GM19468 (cell line): ENCODE measurements around the gene MRPL2.
A peak's percentile ranks its signal among the peaks of the same experiment; 100 is the strongest.
"Not testable (repeated sequence)": the region's sequence is repeated elsewhere in the genome, so short reads cannot be mapped to it uniquely, and the experiment has no call there.

Experiments
- ATAC-seq: cut with Tn5 transposase; IDR thresholded peaks from one replicate; pipeline ENCODE4 v1.9.1; 2021; ENCODE audit warnings: mild to moderate bottlenecking, moderate library complexity, moderate number of reproducible peaks; ENCODE audit not compliant: unreplicated experiment; ENCODE audit errors: extremely low read depth

MRPL2 gene

DNA sequence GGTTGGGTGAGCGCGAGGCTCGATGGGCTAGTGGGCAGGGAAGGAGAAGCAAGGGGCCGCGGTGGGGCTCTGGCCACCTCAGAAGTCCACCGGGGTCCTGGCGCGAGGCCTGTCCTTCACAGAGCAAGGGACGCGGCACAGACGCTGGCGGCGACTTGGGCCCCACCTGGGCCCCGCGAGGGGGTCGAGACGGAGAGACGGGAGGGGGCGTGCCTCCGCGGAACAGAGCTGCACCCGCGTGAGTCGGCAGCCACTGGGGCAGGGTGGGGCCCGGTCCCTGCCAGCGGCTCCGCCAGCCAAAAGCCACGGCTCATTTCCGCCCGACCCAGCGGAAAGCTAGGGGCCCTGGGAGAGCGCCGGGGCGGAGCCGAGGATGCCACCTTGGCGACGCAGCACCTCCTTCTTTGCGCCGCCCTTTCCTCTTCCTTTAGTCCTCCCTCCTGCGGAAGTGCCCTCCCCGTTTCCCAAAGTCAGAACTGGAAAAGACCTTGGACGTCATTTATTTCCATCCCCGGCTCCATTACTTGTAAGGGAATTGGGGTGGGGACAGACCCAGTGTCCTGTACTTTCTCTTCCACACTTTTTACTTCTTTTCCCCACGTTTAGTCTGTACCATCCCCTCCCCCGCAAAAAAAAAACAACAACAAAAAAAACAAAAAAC, 5.6 kb downstream of the MRPL2 start, which contains the start of gene CUL7:
Gene CUL7 (minus strand): TSS at position 307 of the 661 bp plus-strand sequence. CDS start 1,063 bp downstream, outside the sequence.
- peak; percentile 77 for ATAC-seq

- no peak for ATAC-seq
These were observed 6.2 kb downstream of the MRPL2 start for GRCh38 chr6:43052842-43053544.

- no peak for ATAC-seq
These were observed 6.9 kb downstream of the MRPL2 start for GRCh38 chr6:43052225-43052841.

- no peak for ATAC-seq
These were observed 8.3 kb downstream of the MRPL2 start for GRCh38 chr6:43050981-43051380.

DNA sequence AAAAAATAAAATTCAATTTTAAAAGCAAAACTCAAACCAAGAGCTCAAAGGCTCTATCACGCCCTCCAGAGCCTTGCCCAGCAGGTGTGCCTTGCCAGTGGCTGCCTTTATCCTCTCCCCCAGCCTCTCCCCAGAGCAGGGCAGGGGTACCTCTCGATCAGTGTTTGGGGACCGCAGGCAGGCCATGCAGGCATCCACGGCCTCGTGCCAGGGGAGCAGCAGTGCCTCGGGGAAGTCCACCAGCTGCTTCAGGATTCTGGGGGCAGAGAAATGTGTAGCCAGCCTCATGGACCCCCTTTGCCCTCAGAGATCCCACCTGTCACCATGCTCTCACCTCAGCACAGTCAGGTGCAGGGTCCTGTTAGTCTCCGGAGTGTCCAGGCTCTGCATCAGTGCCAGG, 11.2 kb downstream of the MRPL2 start:
- no peak for ATAC-seq

DNA sequence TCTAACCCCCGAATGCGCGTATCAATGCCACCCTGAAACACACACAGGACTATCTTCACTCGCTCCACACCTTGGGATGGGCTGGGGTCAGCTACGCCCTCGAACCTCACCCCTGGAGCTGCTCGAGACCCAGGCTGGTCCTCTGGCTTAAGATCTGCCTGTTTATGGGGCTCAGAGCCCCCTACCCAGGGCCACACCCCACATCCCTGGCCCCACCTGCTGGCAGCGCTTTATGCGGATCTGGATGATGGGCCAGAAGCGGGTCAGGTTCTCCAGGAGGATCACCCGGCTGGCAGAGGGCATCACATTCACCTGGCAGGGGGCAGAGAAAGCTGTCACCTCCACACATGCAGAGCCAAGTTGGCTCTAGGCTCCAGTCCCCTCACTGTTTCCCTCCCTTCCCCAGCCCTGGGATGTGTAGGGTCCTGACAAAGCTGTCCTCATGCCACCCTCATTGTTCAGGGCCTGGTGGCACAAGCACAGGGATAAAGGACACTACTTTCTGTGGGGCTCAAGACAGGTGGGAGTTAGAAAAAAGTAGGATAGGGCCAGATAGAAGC, 13.8 kb downstream of the MRPL2 start:
- no peak for ATAC-seq

DNA sequence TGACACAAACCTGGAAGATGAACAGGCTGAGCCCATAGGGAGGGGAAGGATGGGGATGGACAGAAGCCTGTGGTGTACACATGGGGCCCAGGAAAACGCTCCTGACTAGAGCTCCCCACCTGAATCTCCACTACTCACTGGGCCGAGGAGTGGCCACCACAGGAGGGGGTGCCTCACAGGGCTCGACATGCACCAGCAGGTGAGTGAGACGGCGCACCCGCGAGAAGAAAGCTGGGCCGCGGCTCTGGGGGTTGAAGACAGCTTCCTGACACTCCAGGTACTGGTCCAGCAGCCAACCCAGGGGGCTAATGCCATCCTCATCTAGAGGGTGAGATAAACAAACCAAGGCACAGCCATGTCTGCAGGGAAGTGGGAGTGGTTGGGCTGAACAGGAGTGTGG, 15.9 kb downstream of the MRPL2 start:
- ATAC-seq = no peak

- not testable (repeated sequence) for ATAC-seq
These were observed 17.8 kb downstream of the MRPL2 start for GRCh38 chr6:43041475-43041874.

DNA sequence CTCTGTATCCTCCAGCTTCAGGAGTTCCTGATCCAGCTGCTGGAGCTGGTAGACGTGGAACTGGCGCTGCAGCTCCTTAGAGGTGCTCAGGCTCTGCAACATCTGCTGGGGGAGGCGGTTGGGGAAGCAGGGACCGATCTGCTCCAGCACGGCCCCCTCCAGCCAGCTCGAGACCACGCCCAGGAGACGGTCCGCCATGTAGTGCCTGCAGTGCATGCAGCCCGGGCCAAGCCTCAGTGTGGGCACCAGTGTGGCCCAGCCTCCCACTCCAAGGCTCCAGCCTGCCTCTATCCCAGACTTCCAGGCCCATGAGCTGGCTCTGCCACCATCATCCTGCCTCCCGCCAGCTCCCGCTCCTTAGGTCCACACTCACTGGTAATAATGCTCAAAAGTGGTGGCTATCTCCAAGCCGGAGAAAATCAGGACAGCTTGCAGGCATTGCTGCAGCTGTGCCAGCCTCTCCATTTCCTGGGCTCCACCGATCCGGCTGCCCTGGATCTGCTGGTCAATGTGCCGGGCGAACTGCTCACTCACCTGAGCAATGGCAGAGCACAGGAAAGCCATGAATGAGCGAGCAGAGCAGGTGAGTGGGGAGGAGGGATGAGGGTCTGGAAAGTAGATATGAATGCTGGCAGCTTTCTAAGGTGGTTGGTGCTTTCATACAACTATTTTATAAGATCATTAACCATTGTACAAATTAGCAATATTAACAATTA, 18.5 kb downstream of the MRPL2 start:
- no peak for ATAC-seq

- ATAC-seq = no peak
These were observed 20.5 kb downstream of the MRPL2 start for GRCh38 chr6:43038727-43039126.

- ATAC-seq = no peak
These were observed 21.5 kb downstream of the MRPL2 start for GRCh38 chr6:43037706-43038105.

- ATAC-seq = no peak
These were observed 22.0 kb downstream of the MRPL2 start for GRCh38 chr6:43037197-43037596.

DNA sequence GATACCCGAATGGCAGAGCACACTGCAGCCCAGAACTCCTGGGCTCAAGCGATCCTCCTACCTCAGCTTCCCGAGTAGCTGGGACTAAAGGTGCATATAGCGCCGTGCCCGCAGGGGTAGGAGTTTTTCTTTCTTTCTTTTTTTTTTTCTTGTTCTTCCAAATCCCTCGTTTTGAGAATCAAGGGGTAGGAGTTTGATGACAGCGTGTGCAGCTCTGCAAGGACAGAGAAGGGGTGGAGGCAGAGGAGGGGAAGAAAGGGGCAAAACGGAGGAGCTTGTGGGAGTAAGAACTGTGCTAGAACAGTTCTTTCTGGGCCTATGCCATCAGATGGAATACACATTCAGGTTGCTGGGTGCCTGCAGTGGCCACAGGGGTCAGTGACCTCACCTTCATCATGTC, 22.5 kb downstream of the MRPL2 start:
- no peak for ATAC-seq

- no peak for ATAC-seq
These were observed 23.6 kb downstream of the MRPL2 start for GRCh38 chr6:43035495-43036194.

GRCh38 chr6:43034190-43034525, 25.1 kb downstream of the MRPL2 start:
- ATAC-seq = no peak

DNA sequence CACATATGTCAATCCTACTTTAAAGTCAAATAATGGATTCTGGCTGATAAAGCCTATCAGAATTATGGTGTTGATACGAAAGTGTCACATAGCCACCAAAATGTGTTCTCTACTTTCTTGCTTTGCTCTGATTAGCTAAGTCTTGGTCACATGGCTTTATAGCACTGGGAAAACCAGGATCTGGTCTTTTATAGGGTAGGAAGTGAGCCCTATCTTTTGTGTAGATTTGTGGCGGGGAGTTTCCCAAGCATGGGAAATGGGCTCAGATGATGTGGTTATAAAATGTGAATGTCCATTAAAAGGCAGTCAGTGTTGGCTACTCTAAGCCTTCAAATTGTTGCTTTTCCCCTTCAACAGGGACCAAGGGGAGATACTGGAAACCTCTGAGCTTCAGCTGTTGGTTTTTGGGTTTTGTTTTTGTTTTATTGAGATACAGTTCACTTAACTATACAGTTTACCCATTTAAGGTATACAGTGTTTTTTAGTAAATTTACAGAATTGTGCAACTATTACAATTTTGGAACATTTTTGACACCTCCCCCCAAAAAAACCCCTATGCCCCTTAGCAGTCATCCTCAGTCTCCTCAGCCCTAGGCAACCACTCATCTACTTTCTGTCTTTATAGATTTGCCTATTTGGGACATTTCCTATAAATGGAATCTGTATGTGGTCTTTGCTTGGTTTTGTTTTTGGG, 25.6 kb downstream of the MRPL2 start:
- no peak for ATAC-seq

DNA sequence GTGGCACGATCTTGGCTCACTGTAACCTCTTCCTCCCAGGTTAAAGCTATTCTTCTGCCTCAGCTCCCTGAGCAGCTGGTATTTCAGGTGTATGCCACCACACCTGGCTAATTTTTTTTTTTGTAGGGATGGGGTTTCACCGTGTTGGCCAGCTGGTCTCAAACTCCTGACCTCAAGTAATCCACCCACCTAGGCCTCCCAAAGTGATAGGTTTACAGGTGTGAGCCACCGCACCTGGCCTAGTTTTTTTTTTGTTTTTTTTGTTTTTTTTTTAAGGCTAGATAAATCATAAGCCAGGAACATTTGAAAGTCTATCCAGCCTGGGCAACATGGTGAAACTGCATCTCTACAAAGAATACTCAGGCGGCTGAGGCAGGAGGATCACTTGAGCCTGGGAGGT, 26.9 kb downstream of the MRPL2 start:
- no peak for ATAC-seq

DNA sequence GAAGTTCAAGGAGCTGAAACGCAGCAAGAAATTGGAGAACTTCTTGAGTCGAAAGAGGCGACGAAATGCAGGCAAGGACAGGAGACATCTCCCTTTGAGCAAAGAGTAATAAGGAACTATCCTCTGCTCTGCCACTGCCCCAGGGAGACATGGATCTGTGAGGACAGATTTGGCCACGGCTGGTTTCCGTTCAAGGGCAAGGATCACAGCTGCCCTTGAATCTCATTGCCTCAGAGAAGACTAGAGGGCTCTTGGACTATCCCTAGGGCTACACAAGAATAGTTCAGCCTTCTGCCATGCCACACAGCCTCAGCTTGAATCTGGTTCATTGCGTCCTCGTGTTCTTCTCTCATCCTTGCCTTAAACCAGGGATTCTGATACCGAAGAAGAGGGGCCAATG, 30.1 kb downstream of the MRPL2 start:
- no peak for ATAC-seq

GRCh38 chr6:43026365-43026764, 32.9 kb downstream of the MRPL2 start:
- ATAC-seq = no peak
